ENCODE results near the gene CRYZ.
A peak's percentile ranks its signal among the peaks of the same experiment; 100 is the strongest.
"Not testable (repeated sequence)": the region's sequence is repeated elsewhere in the genome, so short reads cannot be mapped to it uniquely, and the experiment has no call there.

Gene CRYZ

DNA sequence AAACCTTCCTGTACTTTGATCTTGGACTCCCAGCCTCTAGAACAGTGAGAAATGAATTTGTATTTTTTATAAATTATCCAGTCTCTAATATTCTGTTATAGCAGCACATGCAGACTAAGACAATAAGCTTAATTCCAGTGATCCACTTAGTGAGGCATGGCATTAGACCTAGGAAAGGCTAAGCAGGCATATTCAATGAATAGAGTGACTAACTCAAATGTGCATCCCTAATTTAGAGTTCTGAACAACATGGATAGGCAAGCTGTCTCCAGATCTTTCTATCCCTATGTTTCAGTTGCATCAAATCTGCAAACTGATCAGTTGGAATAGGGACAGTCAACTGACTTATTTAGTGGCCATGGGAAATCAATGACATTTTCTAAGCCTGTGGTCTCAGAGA, 54.9 kb downstream of the CRYZ start:
- no peak for DNase-seq

DNA sequence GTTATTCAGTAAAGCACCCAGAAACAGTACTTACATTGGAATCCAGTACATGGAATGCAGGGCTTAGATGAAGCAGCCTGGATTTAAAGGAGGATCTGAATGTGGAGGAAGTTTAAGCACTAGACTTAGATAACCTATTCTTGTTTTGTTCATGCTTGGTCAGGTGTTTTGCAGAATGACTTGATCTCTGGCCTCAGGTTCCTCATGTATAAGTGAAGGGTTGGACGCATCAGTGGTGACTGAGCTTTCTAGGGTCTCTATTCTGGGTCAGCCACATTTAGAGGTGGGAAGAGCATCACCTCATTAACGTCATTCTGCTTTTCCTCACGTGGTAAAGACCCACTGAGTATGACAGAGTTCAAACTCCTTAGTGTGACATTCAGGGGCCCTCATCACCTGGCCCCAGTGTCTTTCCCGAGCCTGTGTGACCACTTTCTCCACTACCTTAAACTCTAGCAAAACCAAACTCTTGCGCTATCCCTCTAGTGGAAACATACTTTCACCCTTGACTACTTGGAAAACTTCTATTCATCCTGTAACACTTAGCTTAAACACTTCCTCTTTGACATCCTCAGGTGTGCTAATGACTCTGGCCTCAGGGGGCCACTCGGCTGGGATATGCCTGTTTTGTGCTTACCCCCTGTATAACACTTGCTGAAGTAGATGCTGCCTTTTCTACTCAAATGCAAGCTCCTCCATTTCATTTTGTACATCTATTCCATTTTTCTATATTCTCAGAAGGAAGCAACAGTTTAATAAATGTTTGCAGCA, 58.4 kb downstream of the CRYZ start:
- no peak for DNase-seq

DNA sequence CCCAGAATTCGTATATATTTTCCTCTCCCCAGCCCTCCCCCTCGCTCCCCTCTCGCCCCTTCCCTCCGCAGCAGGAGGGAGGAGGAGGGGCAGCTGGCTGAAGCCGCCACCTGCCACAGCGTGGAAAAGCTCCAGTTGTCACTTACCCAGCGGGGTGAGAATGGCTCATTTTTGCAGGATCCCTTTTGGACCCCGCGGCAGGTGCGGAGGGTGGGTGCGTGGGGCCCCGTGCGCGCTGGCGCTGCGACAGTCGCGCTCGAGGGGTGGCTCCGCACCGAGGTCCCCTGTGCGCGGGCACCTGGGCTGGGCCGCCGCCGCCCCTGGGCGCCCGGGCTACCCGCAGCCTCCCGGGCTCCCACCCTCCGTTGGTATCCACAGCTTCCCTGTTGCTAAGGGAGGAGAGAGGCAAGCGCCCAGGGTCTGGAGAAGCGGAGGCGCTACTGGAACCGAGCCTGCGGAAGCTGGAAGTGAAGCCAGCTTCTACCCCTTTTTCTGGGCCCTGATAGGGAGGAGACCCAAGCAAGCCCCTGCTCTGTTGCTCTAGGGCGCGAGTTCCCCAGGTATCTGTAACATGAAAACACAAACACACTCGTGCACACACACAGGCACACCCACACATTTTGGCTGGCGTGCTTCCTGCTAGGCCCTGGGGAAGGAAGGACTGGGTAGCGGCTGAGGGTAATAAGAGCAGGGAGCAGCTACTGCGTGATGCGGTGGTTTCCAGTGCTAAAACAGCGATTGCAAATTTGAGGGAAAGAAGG, 59.3 kb downstream of the CRYZ start, which contains the start of gene ERICH3:
TSS of gene ERICH3 (minus strand) at position 442 of the 761 bp plus-strand sequence. CDS start at position 169, 273 bp downstream.
- DNase-seq = peak; percentile 67

DNA sequence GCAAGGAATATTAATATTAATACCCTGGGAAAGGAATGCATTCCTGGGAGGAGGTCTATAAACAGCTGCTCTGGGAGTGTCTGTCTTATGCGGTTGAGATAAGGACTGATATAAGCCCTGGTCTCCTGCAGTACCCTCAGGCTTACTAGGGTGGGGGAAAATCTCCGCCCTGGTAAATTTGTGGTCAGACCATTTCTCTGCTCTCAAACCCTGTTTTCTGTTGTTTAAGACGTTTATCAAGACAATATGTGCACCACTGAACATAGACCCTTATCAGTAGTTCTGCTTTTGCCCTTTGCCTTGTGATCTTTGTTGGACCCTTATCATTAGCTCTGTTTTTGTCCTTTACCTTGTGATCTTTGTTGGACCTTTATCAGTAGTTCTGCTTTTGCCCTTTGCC, 62.0 kb downstream of the CRYZ start:
- DNase-seq = not testable (repeated sequence)

Measured in DMS153 (cell line).